Endothelial cell of umbilical vein (primary cell): ENCODE measurements around the gene XPO5.

Experiments used
- MYC ChIP-seq: IDR thresholded peaks from one replicate; pipeline ENCODE4 v1.6.1; 2011; ENCODE audit warnings: mild to moderate bottlenecking, low read depth, low read length
- POLR2A ChIP-seq: IDR thresholded peaks from 2 replicates; pipeline ENCODE4 v1.6.1; 2012; ENCODE audit warnings: low read depth, mild to moderate bottlenecking, control low read depth, low read length
- POLR2AphosphoS5 ChIP-seq: IDR thresholded peaks from 2 replicates; pipeline ENCODE4 v1.6.1; 2012; ENCODE audit warnings: low read depth, mild to moderate bottlenecking, control low read depth, low read length, moderate library complexity; ENCODE audit not compliant: insufficient read depth
- TF ChIP-seq, protein P1 (sequence below), 2 donors: IDR thresholded peaks; 1 replicate in 1 of 2; 2 replicates in 1 of 2; pipeline ENCODE4 v1.5.1; 2011; ENCODE audit warnings: low read length in 2 of 2, mild to moderate bottlenecking in 2 of 2, moderate library complexity in 2 of 2, control low read depth in 1 of 2, inconsistent platforms in 1 of 2, low read depth in 1 of 2; ENCODE audit not compliant: insufficient read depth in 1 of 2; ENCODE audit errors: extremely low read depth in 1 of 2
- TF ChIP-seq, protein P2 (sequence below): IDR thresholded peaks from 2 replicates; pipeline ENCODE4 v1.6.1; 2011; ENCODE audit not compliant: insufficient read depth, insufficient read length

DNA sequence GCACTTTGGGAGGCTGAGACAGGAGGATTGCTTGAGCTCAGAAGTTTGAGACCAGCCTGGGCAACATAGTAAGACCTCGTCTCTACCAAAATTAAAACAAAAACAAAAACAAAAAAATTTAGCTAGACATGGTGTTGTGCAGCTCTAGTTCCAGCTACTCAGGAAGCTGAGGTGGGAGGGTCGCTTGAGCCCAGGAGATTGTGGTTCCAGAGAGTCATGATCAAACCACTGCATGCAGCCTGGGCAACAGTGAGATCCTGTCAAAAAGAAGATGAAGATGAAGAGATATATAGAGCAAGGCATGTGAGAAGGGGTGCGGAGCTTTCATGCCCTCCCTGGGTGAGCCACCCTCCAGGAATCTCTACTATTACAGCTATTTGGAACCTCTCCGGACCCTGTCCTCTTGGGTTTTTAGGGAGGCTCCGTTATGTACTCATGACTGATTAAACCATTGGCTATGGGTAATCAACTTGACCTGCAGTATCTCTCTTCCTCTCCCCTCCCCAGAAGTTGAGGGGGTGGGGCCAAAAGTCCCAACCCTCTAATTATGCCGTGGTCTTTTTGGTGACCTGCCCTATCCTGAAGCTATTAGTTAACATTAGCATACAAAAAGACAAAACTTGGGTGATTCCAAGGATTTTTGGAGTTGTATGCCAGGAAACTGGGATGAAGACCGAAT is 9.2 kb upstream of the XPO5 start:
- TF ChIP-seq, protein P1, sequence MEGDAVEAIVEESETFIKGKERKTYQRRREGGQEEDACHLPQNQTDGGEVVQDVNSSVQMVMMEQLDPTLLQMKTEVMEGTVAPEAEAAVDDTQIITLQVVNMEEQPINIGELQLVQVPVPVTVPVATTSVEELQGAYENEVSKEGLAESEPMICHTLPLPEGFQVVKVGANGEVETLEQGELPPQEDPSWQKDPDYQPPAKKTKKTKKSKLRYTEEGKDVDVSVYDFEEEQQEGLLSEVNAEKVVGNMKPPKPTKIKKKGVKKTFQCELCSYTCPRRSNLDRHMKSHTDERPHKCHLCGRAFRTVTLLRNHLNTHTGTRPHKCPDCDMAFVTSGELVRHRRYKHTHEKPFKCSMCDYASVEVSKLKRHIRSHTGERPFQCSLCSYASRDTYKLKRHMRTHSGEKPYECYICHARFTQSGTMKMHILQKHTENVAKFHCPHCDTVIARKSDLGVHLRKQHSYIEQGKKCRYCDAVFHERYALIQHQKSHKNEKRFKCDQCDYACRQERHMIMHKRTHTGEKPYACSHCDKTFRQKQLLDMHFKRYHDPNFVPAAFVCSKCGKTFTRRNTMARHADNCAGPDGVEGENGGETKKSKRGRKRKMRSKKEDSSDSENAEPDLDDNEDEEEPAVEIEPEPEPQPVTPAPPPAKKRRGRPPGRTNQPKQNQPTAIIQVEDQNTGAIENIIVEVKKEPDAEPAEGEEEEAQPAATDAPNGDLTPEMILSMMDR (IDR thresholded peaks at IDR 0.05; ENCODE audit: extremely low read depth in 1 of 2, insufficient read depth in 1 of 2, low read depth in 1 of 2, low read length in 2 of 2), result no peak
- TF ChIP-seq POLR2AphosphoS5 (no peak), POLR2A (no peak), MYC (no peak)
- TF ChIP-seq, protein P2, sequence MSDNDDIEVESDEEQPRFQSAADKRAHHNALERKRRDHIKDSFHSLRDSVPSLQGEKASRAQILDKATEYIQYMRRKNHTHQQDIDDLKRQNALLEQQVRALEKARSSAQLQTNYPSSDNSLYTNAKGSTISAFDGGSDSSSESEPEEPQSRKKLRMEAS, result no peak
